HUES6 (cell line): ENCODE measurements around the gene PWWP2B.

Source experiments
- H3K27ac ChIP-seq: 2 replicates; pipeline ENCODE4 v1.7.0; 2013; ENCODE audit warnings: low read depth, mild to moderate bottlenecking, low read length, inconsistent platforms
- H3K27me3 ChIP-seq: 2 replicates; pipeline ENCODE4 v1.6.1; 2013; ENCODE audit warnings: low read length; ENCODE audit not compliant: control insufficient read depth, insufficient read depth
- H3K36me3 ChIP-seq: 2 replicates; pipeline ENCODE4 v1.6.1; 2013; ENCODE audit warnings: low read length; ENCODE audit not compliant: control insufficient read depth, insufficient read depth
- H3K4me1 ChIP-seq: 2 replicates; pipeline ENCODE4 v1.6.1; 2013; ENCODE audit warnings: low read length; ENCODE audit not compliant: control insufficient read depth, insufficient read depth
- H3K4me3 ChIP-seq: 2 replicates; pipeline ENCODE4 v1.5.1; 2013; ENCODE audit warnings: low read depth, low read length
- H3K9ac ChIP-seq: one replicate; pipeline ENCODE4 v1.6.1; 2013; ENCODE audit warnings: mild to moderate bottlenecking, low read length
- H3K9me3 ChIP-seq: 2 replicates; pipeline ENCODE4 v1.6.1; 2013; ENCODE audit warnings: low read depth, low read length; ENCODE audit not compliant: control insufficient read depth, insufficient read depth

The PWWP2B gene

GRCh38 chr10:132446661-132447445 is 49.9 kb downstream of the PWWP2B start:
- H3K4me1 ChIP-seq = peaks cover 55% of the 10 kb centered on the region
- H3K4me3 ChIP-seq = no peak overlapping the region
- H3K9me3 ChIP-seq = no peaks in the 10 kb centered on the region
- no peaks in the 10 kb centered on the region for H3K27me3 ChIP-seq
- no peaks in the 10 kb centered on the region for H3K36me3 ChIP-seq
- peak overlapping the region; percentile 85; the same call in 1 of the 2 replicates for H3K27ac ChIP-seq
- peak overlapping the region; percentile 53 for H3K9ac ChIP-seq

- Histone ChIP-seq H3K9ac (peak overlapping the region; percentile 53), H3K4me3 (no peak overlapping the region), H3K27me3 (no peaks in the 10 kb centered on the region), H3K4me1 (peaks cover 59% of the 10 kb centered on the region), H3K27ac (peak overlapping the region; percentile 85; the same call in 1 of the 2 replicates), H3K36me3 (no peaks in the 10 kb centered on the region), H3K9me3 (no peaks in the 10 kb centered on the region)
Measured at GRCh38 chr10:132447446-132448247, 50.6 kb downstream of the PWWP2B start.

- peaks cover 60% of the 10 kb centered on the region for H3K4me1 ChIP-seq
- H3K9me3 ChIP-seq = no peaks in the 10 kb centered on the region
- no peaks in the 10 kb centered on the region for H3K36me3 ChIP-seq
- peak overlapping the region; percentile 85; the same call in 1 of the 2 replicates for H3K27ac ChIP-seq
- H3K27me3 ChIP-seq = no peaks in the 10 kb centered on the region
- peak overlapping the region; percentile 53 for H3K9ac ChIP-seq
- H3K4me3 ChIP-seq = no peak overlapping the region
Measured at GRCh38 chr10:132448248-132448731, 51.3 kb downstream of the PWWP2B start.

- no peak overlapping the region for H3K27ac ChIP-seq
- H3K36me3 ChIP-seq = no peaks in the 10 kb centered on the region
- H3K4me1 ChIP-seq = peaks cover 61% of the 10 kb centered on the region
- H3K27me3 ChIP-seq = peaks cover 7% of the 10 kb centered on the region; the same call in 1 of the 2 replicates
- H3K9ac ChIP-seq = no peak overlapping the region
- no peaks in the 10 kb centered on the region for H3K9me3 ChIP-seq
- H3K4me3 ChIP-seq = no peak overlapping the region
Measured at GRCh38 chr10:132449051-132449810, 52.2 kb downstream of the PWWP2B start.

- H3K9ac ChIP-seq = no peak overlapping the region
- no peaks in the 10 kb centered on the region for H3K9me3 ChIP-seq
- H3K27ac ChIP-seq = no peak overlapping the region
- peaks cover 7% of the 10 kb centered on the region; the same call in 1 of the 2 replicates for H3K27me3 ChIP-seq
- H3K4me3 ChIP-seq = no peak overlapping the region
- H3K4me1 ChIP-seq = peaks cover 59% of the 10 kb centered on the region
- no peaks in the 10 kb centered on the region for H3K36me3 ChIP-seq
Measured at GRCh38 chr10:132449811-132450181, 52.8 kb downstream of the PWWP2B start.

GRCh38 chr10:132450466-132450824 is 53.4 kb downstream of the PWWP2B start:
- no peak overlapping the region for H3K9ac ChIP-seq
- no peak overlapping the region for H3K27ac ChIP-seq
- H3K4me3 ChIP-seq = no peak overlapping the region
- no peaks in the 10 kb centered on the region for H3K9me3 ChIP-seq
- H3K36me3 ChIP-seq = no peaks in the 10 kb centered on the region
- peaks cover 7% of the 10 kb centered on the region; the same call in 1 of the 2 replicates for H3K27me3 ChIP-seq
- peaks cover 52% of the 10 kb centered on the region for H3K4me1 ChIP-seq

- Histone ChIP-seq H3K9ac (no peak overlapping the region), H3K4me3 (no peak overlapping the region), H3K36me3 (no peaks in the 10 kb centered on the region), H3K9me3 (no peaks in the 10 kb centered on the region), H3K27ac (no peak overlapping the region), H3K4me1 (peaks cover 47% of the 10 kb centered on the region), H3K27me3 (peaks cover 7% of the 10 kb centered on the region; the same call in 1 of the 2 replicates)
Measured at GRCh38 chr10:132450825-132451505, 54.0 kb downstream of the PWWP2B start.

- H3K27ac ChIP-seq = no peak overlapping the region
- no peaks in the 10 kb centered on the region for H3K36me3 ChIP-seq
- H3K4me3 ChIP-seq = no peak overlapping the region
- H3K4me1 ChIP-seq = peaks cover 41% of the 10 kb centered on the region
- peaks cover 7% of the 10 kb centered on the region; the same call in 1 of the 2 replicates for H3K27me3 ChIP-seq
- H3K9me3 ChIP-seq = no peaks in the 10 kb centered on the region
- no peak overlapping the region for H3K9ac ChIP-seq
Measured at GRCh38 chr10:132451506-132452215, 54.7 kb downstream of the PWWP2B start.

GRCh38 chr10:132452216-132452650 is 55.2 kb downstream of the PWWP2B start:
- no peak overlapping the region for H3K9ac ChIP-seq
- no peaks in the 10 kb centered on the region for H3K36me3 ChIP-seq
- H3K4me3 ChIP-seq = no peak overlapping the region
- H3K4me1 ChIP-seq = peaks cover 35% of the 10 kb centered on the region
- H3K27ac ChIP-seq = no peak overlapping the region
- H3K9me3 ChIP-seq = no peaks in the 10 kb centered on the region
- H3K27me3 ChIP-seq = peaks cover 9% of the 10 kb centered on the region; the same call in 1 of the 2 replicates
